NCI-H1417 (cell line): ENCODE results near the gene SLC25A24.

ENCODE experiments used
- DNase-seq, 3 experiments: peaks; one replicate each; lab custom pipeline; 2025; lab: John Stamatoyannopoulos, UW

SLC25A24 gene

DNA sequence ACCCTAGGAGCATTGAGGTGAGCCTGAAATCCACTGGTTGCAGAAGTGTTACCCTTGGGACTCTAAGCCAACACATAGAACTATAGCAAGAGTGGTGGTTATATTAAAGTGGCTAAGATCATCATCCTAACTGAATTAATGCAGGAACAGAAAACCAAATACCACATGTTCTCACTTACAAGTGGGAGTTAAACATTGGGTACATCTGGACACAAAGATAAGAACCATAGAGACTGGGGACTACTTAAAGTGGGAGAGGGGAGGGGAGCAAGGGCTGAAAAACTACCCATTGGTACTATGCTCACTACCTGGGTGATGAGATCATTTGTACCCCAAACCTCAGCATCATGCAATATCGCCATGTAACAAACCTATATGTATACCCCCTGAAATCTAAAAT, 100.0 kb downstream of the SLC25A24 start:
- no peak for DNase-seq

DNA sequence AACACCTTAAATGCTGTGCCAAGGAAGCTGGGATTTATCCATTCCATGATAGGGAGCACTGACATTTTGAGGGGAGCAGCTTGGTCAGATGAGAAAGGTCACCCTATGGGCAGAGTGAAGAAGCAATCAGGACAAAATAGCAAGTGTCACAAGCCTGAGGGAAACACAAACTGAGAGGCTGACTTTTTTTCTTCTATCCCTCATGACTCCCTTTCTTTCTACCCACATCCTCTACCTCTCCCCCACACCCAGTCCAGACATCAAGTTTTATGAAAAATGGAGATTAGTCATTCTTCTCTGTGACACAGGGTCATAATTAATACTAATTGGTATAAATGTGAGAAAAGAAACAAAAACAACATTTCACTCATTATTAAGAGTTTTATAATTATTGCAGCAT, 103.1 kb downstream of the SLC25A24 start:
- DNase-seq, result no peak

DNA sequence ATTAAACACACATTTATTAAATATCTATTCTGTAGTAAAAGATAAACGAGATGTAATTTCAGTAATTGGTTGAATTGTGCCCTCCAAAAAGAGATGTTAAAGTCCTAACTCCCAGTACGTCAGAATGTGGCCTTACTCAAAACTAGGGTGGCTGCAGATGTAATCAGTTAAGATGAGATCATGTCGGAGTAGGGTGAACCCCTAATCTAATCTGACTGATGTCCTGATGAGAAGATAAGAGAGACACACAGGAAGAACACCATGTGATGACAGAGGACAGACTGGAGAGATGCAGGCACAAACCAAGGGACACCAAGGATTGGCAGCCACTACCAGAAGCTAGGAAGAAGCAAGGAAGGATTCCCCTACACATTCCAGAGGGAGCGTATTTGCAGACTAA, 104.1 kb downstream of the SLC25A24 start:
- DNase-seq, result no peak

DNA sequence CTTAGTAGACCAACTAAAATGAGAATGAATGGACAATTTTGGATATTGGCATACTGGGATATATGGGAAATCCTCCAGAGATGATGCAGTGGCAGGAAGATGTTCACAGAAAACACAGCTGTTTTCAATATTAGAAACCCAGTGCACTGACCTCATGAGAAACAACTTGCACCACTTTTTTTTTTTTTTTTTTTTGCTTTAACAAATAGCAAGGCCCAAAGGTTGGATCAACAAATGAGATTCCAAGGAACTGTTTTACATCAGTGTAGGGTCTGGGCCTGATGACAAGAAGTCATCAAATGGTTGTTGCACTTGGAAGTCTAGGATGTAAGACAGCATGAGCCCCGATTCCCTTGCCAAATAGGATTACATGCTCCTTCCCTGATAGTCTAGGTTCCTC, 110.7 kb downstream of the SLC25A24 start:
- no peak for DNase-seq

DNA sequence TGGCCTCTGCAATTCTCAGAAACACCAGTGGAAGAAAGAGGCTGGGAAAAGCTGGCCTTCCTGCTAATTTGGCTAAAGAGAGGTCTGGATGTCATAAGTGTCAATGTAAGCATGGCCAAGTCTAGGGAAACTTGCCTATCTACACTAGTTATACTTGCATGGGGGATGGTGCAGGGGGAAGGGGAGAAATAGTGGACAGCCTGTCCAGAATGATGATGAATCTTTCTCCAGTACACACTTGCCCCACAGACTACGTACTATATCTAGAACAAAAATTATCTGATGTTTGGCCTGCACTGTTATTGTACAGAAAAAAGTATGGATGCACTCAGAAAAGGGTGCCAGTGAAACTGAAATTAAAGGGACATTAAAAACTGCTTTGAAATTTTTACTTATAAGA, 114.5 kb downstream of the SLC25A24 start:
- no peak for DNase-seq

DNA sequence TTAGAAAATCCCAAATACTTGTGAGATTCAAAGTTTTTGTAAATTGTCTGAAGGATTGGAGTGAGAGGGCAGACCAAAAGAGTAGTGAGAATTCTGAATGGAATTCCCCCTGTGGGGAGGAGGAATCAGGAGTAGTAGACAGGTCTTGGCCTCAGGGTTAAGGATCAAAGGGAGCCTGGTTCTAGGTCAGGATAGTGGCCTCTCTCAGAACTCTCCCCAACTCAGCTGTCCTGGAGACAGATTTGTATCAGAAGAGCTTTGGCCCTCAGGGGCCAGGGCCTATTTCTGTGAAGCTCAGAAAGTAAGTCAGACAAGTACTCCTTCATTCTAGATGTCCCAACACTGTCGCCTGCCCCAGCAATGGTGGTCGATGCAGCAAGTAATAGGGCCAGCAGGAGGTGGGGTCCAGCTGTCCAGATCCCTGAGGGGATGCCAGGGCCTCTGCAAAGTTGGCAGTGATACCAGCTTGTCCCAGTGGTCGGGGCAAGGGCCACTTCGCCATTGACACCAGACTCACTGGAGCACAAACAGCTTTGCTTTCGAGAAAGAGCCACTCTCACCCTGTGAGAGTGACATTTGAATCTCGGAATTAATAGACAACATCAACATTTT, 115.2 kb downstream of the SLC25A24 start:
- no peak for DNase-seq
